Measurements from ENCODE around the gene PTMA. TPM values are rescaled to one million over a fixed set of nuclear protein-coding genes. Genes with fewer than 3 reads are reported as not detected.

The PTMA gene
- polyA plus RNA-seq, 1 donor from 2014 or later = 2,091 TPM

GRCh38 chr2:231707625-231707926, 749 bp upstream of the PTMA start:
- Histone ChIP-seq H4K20me1 (ENCODE audit: insufficient read depth) (peaks cover 31% of the 10 kb centered on the region), H3K27me3 (ENCODE audit: insufficient read depth, low read depth, low read length) (no peaks in the 10 kb centered on the region), H3K27ac (ENCODE audit: low read length) (peak overlapping the region; percentile 98), H3F3A (ENCODE audit: insufficient read depth, low read length, poor library complexity, severe bottlenecking) (no peaks in the 10 kb centered on the region), H3K79me2 (replicated peaks; ENCODE audit: insufficient read depth, low read length) (peaks cover 40% of the 10 kb centered on the region), H3K4me2 (ENCODE audit: low read length) (peak overlapping the region; percentile 52), H3K9me2 (ENCODE audit: insufficient read depth, low read length) (no peaks in the 10 kb centered on the region), H3K9me3 (ENCODE audit: low read length) (no peaks in the 10 kb centered on the region), H3K36me3 (ENCODE audit: insufficient read depth, low read length) (no peaks in the 10 kb centered on the region), H3K4me3 (ENCODE audit: low read length) (peak overlapping the region; percentile 100), H2AFZ (ENCODE audit: low read depth, low read length) (peak overlapping the region; percentile 69), H3K9ac (ENCODE audit: low read length) (peak overlapping the region; percentile 86)
- TF ChIP-seq EP300 (conservative IDR thresholded peaks at IDR 0.05; ENCODE audit: poor library complexity, severe bottlenecking) = no peak
- no peak for TF ChIP-seq POLR2AphosphoS5 (IDR thresholded peaks at IDR 0.05)
- TF ChIP-seq SMC3 (conservative IDR thresholded peaks at IDR 0.05; ENCODE audit: poor library complexity) = no peak

- Histone ChIP-seq H3K9me2 (ENCODE audit: insufficient read depth, low read length) (no peaks in the 10 kb centered on the region), H4K20me1 (ENCODE audit: insufficient read depth) (peaks cover 38% of the 10 kb centered on the region), H3K9ac (ENCODE audit: low read length) (peak overlapping the region; percentile 99), H2AFZ (ENCODE audit: low read depth, low read length) (peak overlapping the region; percentile 14), H3K27ac (ENCODE audit: low read length) (peak overlapping the region; percentile 95), H3K27me3 (ENCODE audit: insufficient read depth, low read depth, low read length) (no peaks in the 10 kb centered on the region), H3K36me3 (ENCODE audit: insufficient read depth, low read length) (peaks cover 4% of the 10 kb centered on the region), H3K4me3 (ENCODE audit: low read length) (peak overlapping the region; percentile 100), H3K79me2 (replicated peaks; ENCODE audit: insufficient read depth, low read length) (peaks cover 48% of the 10 kb centered on the region), H3K9me3 (ENCODE audit: low read length) (no peaks in the 10 kb centered on the region), H3K4me2 (ENCODE audit: low read length) (no peak overlapping the region), H3F3A (ENCODE audit: insufficient read depth, low read length, poor library complexity, severe bottlenecking) (peaks cover 2% of the 10 kb centered on the region)
- TF ChIP-seq RAD21 (conservative IDR thresholded peaks at IDR 0.05) (no peak), TAF1 (IDR thresholded peaks at IDR 0.05; ENCODE audit: low read depth) (no peak), CTCF (IDR thresholded peaks at IDR 0.05; ENCODE audit: poor library complexity, severe bottlenecking) (peak; percentile 43), REST (IDR thresholded peaks at IDR 0.05; ENCODE audit: borderline replicate concordance) (peak; percentile 10), MXI1 (conservative IDR thresholded peaks at IDR 0.05; ENCODE audit: poor library complexity, severe bottlenecking) (peak; percentile 43), POLR2AphosphoS5 (IDR thresholded peaks at IDR 0.05) (no peak), SMC3 (conservative IDR thresholded peaks at IDR 0.05; ENCODE audit: poor library complexity) (no peak), EZH2 (IDR thresholded peaks at IDR 0.05; ENCODE audit: borderline replicate concordance, insufficient read depth, low read length, poor library complexity, severe bottlenecking) (no peak)
Observed at GRCh38 chr2:231708773-231709635, 679 bp downstream of the PTMA start.

Data from neural cell (in vitro differentiated cells).